ENCODE results near the gene SH2D3A.
"Not testable (repeated sequence)": the region's sequence is repeated elsewhere in the genome, so short reads cannot be mapped to it uniquely, and the experiment has no call there.

DNA sequence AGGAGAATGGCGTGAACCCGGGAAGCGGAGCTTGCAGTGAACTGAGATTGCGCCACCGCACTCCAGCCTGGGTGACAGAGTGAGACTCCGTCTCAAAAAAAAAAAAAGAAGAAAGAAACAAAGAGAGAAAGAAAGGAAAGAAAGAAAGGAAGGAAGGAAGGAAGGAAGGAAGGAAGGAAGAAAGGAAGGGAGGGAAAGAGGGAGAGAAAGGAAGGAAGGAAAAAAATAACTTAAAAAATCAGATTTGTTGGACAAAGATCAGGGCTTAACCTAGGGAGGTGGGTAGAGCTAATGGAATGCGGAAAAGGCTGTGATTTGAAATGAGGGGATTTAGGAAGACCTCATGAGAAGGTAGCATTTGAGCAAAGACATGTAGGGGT is 4.4 kb upstream of the SH2D3A start:
- not testable (repeated sequence) for TF ChIP-seq ZNF560 (tag by site-specific recombination; IDR thresholded peaks at IDR 0.05; ENCODE audit: borderline replicate concordance); ZNF843 (tag by site-specific recombination; IDR thresholded peaks at IDR 0.05); RBAK (tag by site-specific recombination; IDR thresholded peaks at IDR 0.05); ZNF274 (IDR thresholded peaks at IDR 0.05; ENCODE audit: low read length); ZNF274 (tag by site-specific recombination; IDR thresholded peaks at IDR 0.05; ENCODE audit: borderline replicate concordance)
- TF ChIP-seq, protein P1, sequence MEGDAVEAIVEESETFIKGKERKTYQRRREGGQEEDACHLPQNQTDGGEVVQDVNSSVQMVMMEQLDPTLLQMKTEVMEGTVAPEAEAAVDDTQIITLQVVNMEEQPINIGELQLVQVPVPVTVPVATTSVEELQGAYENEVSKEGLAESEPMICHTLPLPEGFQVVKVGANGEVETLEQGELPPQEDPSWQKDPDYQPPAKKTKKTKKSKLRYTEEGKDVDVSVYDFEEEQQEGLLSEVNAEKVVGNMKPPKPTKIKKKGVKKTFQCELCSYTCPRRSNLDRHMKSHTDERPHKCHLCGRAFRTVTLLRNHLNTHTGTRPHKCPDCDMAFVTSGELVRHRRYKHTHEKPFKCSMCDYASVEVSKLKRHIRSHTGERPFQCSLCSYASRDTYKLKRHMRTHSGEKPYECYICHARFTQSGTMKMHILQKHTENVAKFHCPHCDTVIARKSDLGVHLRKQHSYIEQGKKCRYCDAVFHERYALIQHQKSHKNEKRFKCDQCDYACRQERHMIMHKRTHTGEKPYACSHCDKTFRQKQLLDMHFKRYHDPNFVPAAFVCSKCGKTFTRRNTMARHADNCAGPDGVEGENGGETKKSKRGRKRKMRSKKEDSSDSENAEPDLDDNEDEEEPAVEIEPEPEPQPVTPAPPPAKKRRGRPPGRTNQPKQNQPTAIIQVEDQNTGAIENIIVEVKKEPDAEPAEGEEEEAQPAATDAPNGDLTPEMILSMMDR (tag by site-specific recombination; IDR thresholded peaks at IDR 0.05): not testable (repeated sequence)
- TF ChIP-seq, protein P2, sequence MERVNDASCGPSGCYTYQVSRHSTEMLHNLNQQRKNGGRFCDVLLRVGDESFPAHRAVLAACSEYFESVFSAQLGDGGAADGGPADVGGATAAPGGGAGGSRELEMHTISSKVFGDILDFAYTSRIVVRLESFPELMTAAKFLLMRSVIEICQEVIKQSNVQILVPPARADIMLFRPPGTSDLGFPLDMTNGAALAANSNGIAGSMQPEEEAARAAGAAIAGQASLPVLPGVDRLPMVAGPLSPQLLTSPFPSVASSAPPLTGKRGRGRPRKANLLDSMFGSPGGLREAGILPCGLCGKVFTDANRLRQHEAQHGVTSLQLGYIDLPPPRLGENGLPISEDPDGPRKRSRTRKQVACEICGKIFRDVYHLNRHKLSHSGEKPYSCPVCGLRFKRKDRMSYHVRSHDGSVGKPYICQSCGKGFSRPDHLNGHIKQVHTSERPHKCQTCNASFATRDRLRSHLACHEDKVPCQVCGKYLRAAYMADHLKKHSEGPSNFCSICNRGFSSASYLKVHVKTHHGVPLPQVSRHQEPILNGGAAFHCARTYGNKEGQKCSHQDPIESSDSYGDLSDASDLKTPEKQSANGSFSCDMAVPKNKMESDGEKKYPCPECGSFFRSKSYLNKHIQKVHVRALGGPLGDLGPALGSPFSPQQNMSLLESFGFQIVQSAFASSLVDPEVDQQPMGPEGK (tag by site-specific recombination; IDR thresholded peaks at IDR 0.05): not testable (repeated sequence)

Measured in HEK293 (cell line).